ENCODE results near the gene CHRM1. TPM values are rescaled to one million over a fixed set of nuclear protein-coding genes. Genes with fewer than 3 reads are reported as not detected.

CHRM1 gene
- total and polyA plus RNA-seq, 2 donors from 2014 or later, result 0.22 to 0.44 TPM

- intact Hi-C loops (cut with DNase I), result no loop called here
- H3K9ac ChIP-seq (ENCODE audit: low read length in 3 of 3), result no peak overlapping the region
- no peak for TF ChIP-seq CTCF (IDR thresholded peaks at IDR 0.05; ENCODE audit: borderline replicate concordance, extremely low read depth, insufficient read depth)
- no peak for DNase-seq
- peaks cover 31% of the 10 kb centered on the region for H3K27me3 ChIP-seq (ENCODE audit: control insufficient read depth, insufficient read depth, low read length)
- no peak overlapping the region for H3K27ac ChIP-seq (ENCODE audit: low read depth in 2 of 2, low read length in 2 of 2)
- H3K9me3 ChIP-seq (ENCODE audit: control insufficient read depth in 2 of 3, insufficient read depth in 1 of 3, low read length in 3 of 3), result no peaks in the 10 kb centered on the region
- H3K36me3 ChIP-seq (ENCODE audit: control insufficient read depth in 2 of 3, insufficient read depth in 3 of 3, low read length in 3 of 3), result no peaks in the 10 kb centered on the region
- no peak overlapping the region for H3K4me3 ChIP-seq (ENCODE audit: low read length in 3 of 3)
- peaks cover 0 to 11% (median 0%) of the 10 kb centered on the region in 3 donors for H3K4me1 ChIP-seq (ENCODE audit: control insufficient read depth in 2 of 3, insufficient read depth in 2 of 3, low read depth in 1 of 3, low read length in 3 of 3)
- FAIRE-seq, result no peak
These were observed 4.1 kb upstream of the CHRM1 start for GRCh38 chr11:62925308-62925707.

GRCh38 chr11:62923601-62924411 is 2.6 kb upstream of the CHRM1 start:
- H3K9ac ChIP-seq (ENCODE audit: low read length in 3 of 3), result no peak overlapping the region
- H3K4me1 ChIP-seq (ENCODE audit: control insufficient read depth in 2 of 3, insufficient read depth in 2 of 3, low read depth in 1 of 3, low read length in 3 of 3), result peaks cover 0 to 11% (median 0%) of the 10 kb centered on the region in 3 donors
- TF ChIP-seq CTCF (IDR thresholded peaks at IDR 0.05; ENCODE audit: borderline replicate concordance, extremely low read depth, insufficient read depth), result no peak
- H3K27me3 ChIP-seq (ENCODE audit: control insufficient read depth, insufficient read depth, low read length), result peaks cover 31% of the 10 kb centered on the region
- no peaks in the 10 kb centered on the region for H3K36me3 ChIP-seq (ENCODE audit: control insufficient read depth in 2 of 3, insufficient read depth in 3 of 3, low read length in 3 of 3)
- intact Hi-C loops (cut with DNase I), result no loop called here
- FAIRE-seq, result no peak
- no peaks in the 10 kb centered on the region for H3K9me3 ChIP-seq (ENCODE audit: control insufficient read depth in 2 of 3, insufficient read depth in 1 of 3, low read length in 3 of 3)
- DNase-seq, result peak in 4 of 5 donors; percentile 37 to 75 (median 65)
- no peak overlapping the region for H3K27ac ChIP-seq (ENCODE audit: low read depth in 2 of 2, low read length in 2 of 2)
- peak overlapping the region in 2 of 3 donors; percentile 23 to 32 for H3K4me3 ChIP-seq (ENCODE audit: low read length in 3 of 3)

GRCh38 chr11:62922653-62923431 is 1.7 kb upstream of the CHRM1 start:
- H3K36me3 ChIP-seq (ENCODE audit: control insufficient read depth in 2 of 3, insufficient read depth in 3 of 3, low read length in 3 of 3), result no peaks in the 10 kb centered on the region
- no peak for TF ChIP-seq CTCF (IDR thresholded peaks at IDR 0.05; ENCODE audit: borderline replicate concordance, extremely low read depth, insufficient read depth)
- no peak overlapping the region for H3K4me3 ChIP-seq (ENCODE audit: low read length in 3 of 3)
- H3K27ac ChIP-seq (ENCODE audit: low read depth in 2 of 2, low read length in 2 of 2), result no peak overlapping the region
- H3K27me3 ChIP-seq (ENCODE audit: control insufficient read depth, insufficient read depth, low read length), result peaks cover 31% of the 10 kb centered on the region
- no peaks in the 10 kb centered on the region for H3K9me3 ChIP-seq (ENCODE audit: control insufficient read depth in 2 of 3, insufficient read depth in 1 of 3, low read length in 3 of 3)
- FAIRE-seq, result no peak
- peak in 3 of 5 donors; percentile 22 to 76 (median 73) for DNase-seq
- no peak overlapping the region for H3K9ac ChIP-seq (ENCODE audit: low read length in 3 of 3)
- peaks cover 0 to 11% (median 0%) of the 10 kb centered on the region in 3 donors for H3K4me1 ChIP-seq (ENCODE audit: control insufficient read depth in 2 of 3, insufficient read depth in 2 of 3, low read depth in 1 of 3, low read length in 3 of 3)
- intact Hi-C loops (cut with DNase I), result no loop called here

Data from kidney (tissue), 14 donors.